Measurements from ENCODE around the gene C15orf62.

The C15orf62 gene

GRCh38 chr15:40815042-40815698 is 45.4 kb downstream of the C15orf62 start:
- no peak for DNase-seq (ENCODE audit: low read depth in 2 of 2)

GRCh38 chr15:40819048-40819447 is 49.3 kb downstream of the C15orf62 start:
- DNase-seq (ENCODE audit: low read depth in 2 of 2): no peak

- DNase-seq (ENCODE audit: low read depth in 2 of 2): no peak
Observed at GRCh38 chr15:40821195-40821594, 51.4 kb downstream of the C15orf62 start.

Measured in stimulated activated CD8-positive, alpha-beta memory T cell treated with anti-CD3 and anti-CD28 coated beads, Interleukin-7, amount 100 ng/mL, for 4 hours (primary cell).